ENCODE measurements around the gene EFEMP2. TPM values are rescaled to one million over a fixed set of nuclear protein-coding genes. Genes with fewer than 3 reads are reported as not detected.
A peak's percentile ranks its signal among the peaks of the same experiment; 100 is the strongest.
"Not testable (repeated sequence)": the region's sequence is repeated elsewhere in the genome, so short reads cannot be mapped to it uniquely, and the experiment has no call there.

Gene EFEMP2
- total RNA-seq, 5 donors from 2014 or later (not counting 1 experiment from before 2014, with no cell fraction given), result 7.0 to 14.1 (median 10.2) TPM

GRCh38 chr11:65892661-65893317 lies 20.2 kb upstream of the EFEMP2 start:
- H3K27me3 ChIP-seq (replicated peaks in 1 of 2; ENCODE audit: control insufficient read depth in 2 of 2, extremely low read depth in 1 of 2, insufficient read depth in 2 of 2, low read length in 1 of 2), result no peaks in the 10 kb centered on the region
- no peaks in the 10 kb centered on the region for H3K36me3 ChIP-seq (ENCODE audit: control insufficient read depth in 2 of 2, extremely low read depth in 1 of 2, insufficient read depth in 1 of 2, low read length in 1 of 2)
- H3K4me1 Mint-ChIP-seq, result peaks cover 51 to 59% (median 58%) of the 10 kb centered on the region in 3 donors
- H3K27ac ChIP-seq (ENCODE audit: low read length), result peak overlapping the region; percentile 83
- H3K27ac Mint-ChIP-seq, result peak overlapping the region; percentile 92 to 93
- 78% methylated on average over 7 of the region's 10 CpGs for WGBS (ENCODE audit: insufficient coverage)
- no peaks in the 10 kb centered on the region for H3K36me3 Mint-ChIP-seq
- no peaks in the 10 kb centered on the region for H3K9me3 Mint-ChIP-seq
- ChIA-PET POLR2A (interaction anchor here (0.6 to 1.1 kb wide), 3 partner anchors 8 to 181 kb away, joined by 6 to 9 read pairs (median 8); no protein-coding TSS in a partner anchor), CTCF (interaction anchor here in 1 of 2 donors (1.1 to 3.4 kb wide), 2 partner anchors 8 to 35 kb away, joined by 5 to 22 read pairs; partner anchors contain the start of gene FOSL1)
- peaks cover 30 to 65% of the 10 kb centered on the region in 2 experiments for H3K4me1 ChIP-seq (ENCODE audit: control insufficient read depth in 1 of 2, extremely low read depth in 1 of 2, insufficient read depth in 2 of 2, low read length in 2 of 2)
- no peaks in the 10 kb centered on the region for H3K9me3 ChIP-seq
- ATAC-seq (replicated peaks in 1 of 4), result no peak
- H3K27me3 Mint-ChIP-seq, result no peaks in the 10 kb centered on the region
- H3K4me3 ChIP-seq (ENCODE audit: control insufficient read depth in 1 of 2, extremely low read depth in 1 of 2, low read length in 1 of 2), result no peak overlapping the region
- H3K4me3 Mint-ChIP-seq, result peak overlapping the region; percentile 79 to 94 (median 92)
- no peak for DNase-seq

DNA sequence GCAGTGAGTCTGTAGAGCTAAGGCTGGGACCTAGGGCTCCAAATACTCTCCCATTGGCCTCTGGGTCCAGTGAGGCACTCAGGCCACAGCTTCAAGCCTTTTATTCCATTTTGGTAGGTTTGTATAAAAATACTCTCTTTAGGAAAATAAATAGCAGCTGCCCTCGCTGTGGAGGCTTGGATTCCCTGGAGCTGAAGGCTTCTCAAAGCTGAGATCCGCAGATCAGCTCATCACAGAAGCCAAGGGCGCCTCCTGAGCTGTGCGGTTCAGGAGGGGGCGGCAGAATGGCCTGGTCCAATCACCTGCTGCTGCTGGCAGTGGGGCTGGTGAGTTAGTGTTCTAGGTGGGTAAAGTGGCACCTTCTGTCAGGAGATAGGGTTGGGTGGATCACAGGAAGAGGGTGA lies 19.5 kb upstream of the EFEMP2 start:
- H3K9me3 ChIP-seq; H3K36me3 Mint-ChIP-seq; H3K27me3 ChIP-seq (replicated peaks in 1 of 2; ENCODE audit: control insufficient read depth in 2 of 2, extremely low read depth in 1 of 2, insufficient read depth in 2 of 2, low read length in 1 of 2); H3K36me3 ChIP-seq (ENCODE audit: control insufficient read depth in 2 of 2, extremely low read depth in 1 of 2, insufficient read depth in 1 of 2, low read length in 1 of 2); H3K9me3 Mint-ChIP-seq; H3K27me3 Mint-ChIP-seq; ATAC-seq (replicated peaks in 1 of 4): not testable (repeated sequence)
- Mint-ChIP-seq H3K4me1 (peaks cover 58 to 65% (median 64%) of the 10 kb centered on the region in 3 donors), H3K27ac (peak overlapping the region; percentile 92 to 93), H3K4me3 (peak overlapping the region; percentile 79 to 94 (median 92))
- CTCF ChIA-PET, result interaction anchor here in 1 of 2 donors (0.8 to 9.7 kb wide), 4 partner anchors 9 to 36 kb away, joined by 3 to 167 read pairs (median 14); partner anchors contain the start of genes CFL1, FOSL1 and MUS81
- Histone ChIP-seq H3K4me1 (ENCODE audit: control insufficient read depth in 1 of 2, extremely low read depth in 1 of 2, insufficient read depth in 2 of 2, low read length in 2 of 2) (peaks cover 30 to 71% of the 10 kb centered on the region in 2 experiments), H3K4me3 (ENCODE audit: control insufficient read depth in 1 of 2, extremely low read depth in 1 of 2, low read length in 1 of 2) (peak overlapping the region; percentile 77 to 83), H3K27ac (ENCODE audit: low read length) (peak overlapping the region; percentile 83)
- DNase-seq, result peak in 4 of 35 experiments; percentile 18 to 39 (median 26)
- 35% methylated on average over 5 of the region's 5 CpGs for WGBS (ENCODE audit: insufficient coverage)
- POLR2A ChIA-PET, result interaction anchor here (1.1 to 3.7 kb wide), 2 partner anchors 9 to 33 kb away, joined by 8 to 20 read pairs; partner anchors contain the start of gene MUS81 (in 1 of the 2)

DNA sequence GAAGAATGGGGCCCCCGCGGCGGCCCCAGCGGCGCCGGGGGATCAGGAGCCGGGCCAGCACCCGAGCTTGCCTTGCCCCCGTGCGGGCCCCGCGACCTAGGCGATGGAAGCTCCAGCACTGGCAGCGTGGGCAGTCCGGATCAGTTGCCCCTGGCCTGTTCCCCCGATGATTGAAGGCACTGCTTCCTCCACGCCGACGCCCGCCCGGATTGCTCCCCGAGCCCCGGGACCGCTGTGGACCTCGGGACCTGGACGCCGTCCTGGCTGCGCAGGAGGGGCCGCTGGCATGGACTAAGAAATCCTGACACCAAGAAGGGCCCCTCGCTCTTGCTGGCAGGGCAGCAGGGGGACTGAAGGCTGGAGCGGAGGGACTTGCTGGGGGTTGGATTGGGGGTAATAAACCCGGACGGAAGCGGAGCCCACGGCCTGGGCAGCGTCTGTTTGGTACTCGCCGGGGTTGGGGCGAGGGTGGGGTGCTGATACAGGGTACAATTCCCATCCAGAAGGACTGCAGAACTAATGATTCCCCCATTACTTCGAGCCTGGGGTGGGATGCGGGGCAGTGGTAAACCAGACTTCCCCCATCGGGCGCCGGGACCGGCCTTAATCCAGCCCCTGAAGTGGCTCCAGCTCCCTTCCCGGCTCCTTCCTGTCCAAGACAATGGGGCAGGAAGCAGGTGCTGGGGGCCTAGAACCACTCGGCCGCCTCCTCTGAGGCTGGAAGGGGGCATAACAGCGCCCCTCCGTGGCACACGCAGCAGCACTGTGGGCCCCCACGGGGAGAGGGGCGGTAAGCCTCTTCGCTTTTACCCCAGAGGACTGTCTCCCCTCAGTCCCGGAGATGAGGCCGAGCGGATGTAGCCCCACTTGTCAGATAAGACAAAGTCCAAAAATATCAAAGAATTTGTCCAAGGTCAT lies 18.9 kb upstream of the EFEMP2 start:
- peaks cover 0 to 1% of the 10 kb centered on the region in 2 donors for H3K36me3 ChIP-seq (ENCODE audit: control insufficient read depth in 2 of 2, extremely low read depth in 1 of 2, insufficient read depth in 1 of 2, low read length in 1 of 2)
- H3K4me3 ChIP-seq (ENCODE audit: control insufficient read depth in 1 of 2, extremely low read depth in 1 of 2, low read length in 1 of 2), result peak overlapping the region; percentile 77 to 83
- ChIA-PET POLR2A (interaction anchor here (0.7 to 3.7 kb wide), 4 partner anchors 9 to 32 kb away, joined by 4 to 20 read pairs (median 10); partner anchors contain the start of genes FOSL1 (in 1 of the 2) and MUS81 (in 1 of the 2)), CTCF (interaction anchor here in 1 of 2 donors (0.8 to 9.7 kb wide), 13 partner anchors 7 to 276 kb away, joined by 3 to 167 read pairs (median 4); partner anchors contain the start of genes BANF1, CFL1, FOSL1 and KAT5)
- H3K4me1 ChIP-seq (ENCODE audit: control insufficient read depth in 1 of 2, extremely low read depth in 1 of 2, insufficient read depth in 2 of 2, low read length in 2 of 2), result peaks cover 30 to 67% of the 10 kb centered on the region in 2 experiments
- under 1% methylated on average over 47 of the region's 57 CpGs for WGBS (ENCODE audit: insufficient coverage)
- no peaks in the 10 kb centered on the region for H3K27me3 ChIP-seq (replicated peaks in 1 of 2; ENCODE audit: control insufficient read depth in 2 of 2, extremely low read depth in 1 of 2, insufficient read depth in 2 of 2, low read length in 1 of 2)
- Mint-ChIP-seq H3K4me1 (peaks cover 64 to 72% (median 70%) of the 10 kb centered on the region in 3 donors), H3K27me3 (no peaks in the 10 kb centered on the region), H3K27ac (peak overlapping the region; percentile 92 to 93), H3K36me3 (no peaks in the 10 kb centered on the region), H3K4me3 (peak overlapping the region; percentile 79 to 94 (median 92)), H3K9me3 (no peaks in the 10 kb centered on the region)
- no peak for ATAC-seq (replicated peaks in 1 of 4)
- no peaks in the 10 kb centered on the region for H3K9me3 ChIP-seq
- peak overlapping the region; percentile 83 for H3K27ac ChIP-seq (ENCODE audit: low read length)
- DNase-seq, result peak in 3 of 35 experiments; percentile 9 to 50 (median 23)

- Mint-ChIP-seq H3K4me1 (peaks cover 66 to 72% (median 69%) of the 10 kb centered on the region in 3 donors), H3K9me3 (no peaks in the 10 kb centered on the region), H3K4me3 (peak within 1 kb of the TSS; percentile 85 to 94 (median 92)), H3K27me3 (no peaks in the 10 kb centered on the region), H3K36me3 (no peaks in the 10 kb centered on the region), H3K27ac (peak within 1 kb of the TSS; percentile 93 to 99)
- ChIA-PET CTCF (interaction anchor here (0.5 to 9.7 kb wide), 16 partner anchors 7 to 275 kb away, joined by 3 to 167 read pairs (median 4); partner anchors contain the start of genes BANF1 (in 1 of the 2), C11orf68 (in 1 of the 2), CFL1 (in 1 of the 2) and FOSL1 (in 1 of the 2)), POLR2A (interaction anchor here (0.5 to 3.7 kb wide), 16 partner anchors 8 to 276 kb away, joined by 3 to 20 read pairs (median 4); partner anchors contain the start of genes BANF1 (in 1 of the 2), EIF1AD (in 1 of the 2), FOSL1 (in 1 of the 2) and MUS81 (in 1 of the 2))
- H3K27ac ChIP-seq (ENCODE audit: low read length), result peak within 1 kb of the TSS; percentile 91
- no peaks in the 10 kb centered on the region for H3K9me3 ChIP-seq
- DNase-seq (peak; percentile 92 to 99 (median 97)), ATAC-seq (replicated peaks in 1 of 4) (peak; percentile 74 to 80 (median 74))
- WGBS (ENCODE audit: insufficient coverage), result under 1% methylated on average over 94 of the region's 94 CpGs
- H3K27me3 ChIP-seq (replicated peaks in 1 of 2; ENCODE audit: control insufficient read depth in 2 of 2, extremely low read depth in 1 of 2, insufficient read depth in 2 of 2, low read length in 1 of 2), result no peaks in the 10 kb centered on the region
- peaks cover 3 to 9% of the 10 kb centered on the region in 2 donors for H3K36me3 ChIP-seq (ENCODE audit: control insufficient read depth in 2 of 2, extremely low read depth in 1 of 2, insufficient read depth in 1 of 2, low read length in 1 of 2)
- peaks cover 30 to 67% of the 10 kb centered on the region in 2 experiments for H3K4me1 ChIP-seq (ENCODE audit: control insufficient read depth in 1 of 2, extremely low read depth in 1 of 2, insufficient read depth in 2 of 2, low read length in 2 of 2)
- peak within 1 kb of the TSS; percentile 77 to 83 for H3K4me3 ChIP-seq (ENCODE audit: control insufficient read depth in 1 of 2, extremely low read depth in 1 of 2, low read length in 1 of 2)
Measured at GRCh38 chr11:65890324-65891218, 18.0 kb upstream of the EFEMP2 start, which contains the start of gene CCDC85B. Gene CCDC85B, plus strand, starts transcription at chr11:65890673. Its CDS starts 111 bp downstream, at chr11:65890784.

- no peaks in the 10 kb centered on the region for H3K9me3 Mint-ChIP-seq
- peak within 1 kb of the TSS; percentile 78 to 92 for H3K4me3 ChIP-seq (ENCODE audit: control insufficient read depth in 1 of 2, extremely low read depth in 1 of 2, low read length in 1 of 2)
- peaks cover 23 to 65% of the 10 kb centered on the region in 2 experiments for H3K4me1 ChIP-seq (ENCODE audit: control insufficient read depth in 1 of 2, extremely low read depth in 1 of 2, insufficient read depth in 2 of 2, low read length in 2 of 2)
- H3K27ac ChIP-seq (ENCODE audit: low read length), result peak within 1 kb of the TSS; percentile 91
- no peaks in the 10 kb centered on the region for H3K27me3 ChIP-seq (replicated peaks in 1 of 2; ENCODE audit: control insufficient read depth in 2 of 2, extremely low read depth in 1 of 2, insufficient read depth in 2 of 2, low read length in 1 of 2)
- peak; percentile 66 to 68 (median 67) for ATAC-seq (replicated peaks in 1 of 4)
- H3K27me3 Mint-ChIP-seq, result no peaks in the 10 kb centered on the region
- CTCF ChIA-PET, result interaction anchor here (0.6 to 9.7 kb wide), 29 partner anchors 11 to 973 kb away, joined by 3 to 167 read pairs (median 4); partner anchors contain the start of genes BANF1 (in 1 of the 2), CFL1 (in 1 of the 2), EIF1AD (in 1 of the 2) and FOSL1 (in 1 of the 2)
- H3K4me3 Mint-ChIP-seq, result peak within 1 kb of the TSS; percentile 85 to 94 (median 92)
- H3K36me3 ChIP-seq (ENCODE audit: control insufficient read depth in 2 of 2, extremely low read depth in 1 of 2, insufficient read depth in 1 of 2, low read length in 1 of 2), result peaks cover 11 to 31% of the 10 kb centered on the region in 2 donors
- H3K9me3 ChIP-seq, result no peaks in the 10 kb centered on the region
- peaks cover 67 to 75% (median 70%) of the 10 kb centered on the region in 3 donors for H3K4me1 Mint-ChIP-seq
- under 1% methylated on average over 37 of the region's 57 CpGs for WGBS (ENCODE audit: insufficient coverage)
- H3K27ac Mint-ChIP-seq, result peak within 1 kb of the TSS; percentile 93 to 99
- H3K36me3 Mint-ChIP-seq, result peaks cover 4% of the 10 kb centered on the region
- peak; percentile 89 to 96 (median 94) for DNase-seq
- POLR2A ChIA-PET, result interaction anchor here (0.6 to 3.7 kb wide), 10 partner anchors 13 to 1662 kb away, joined by 3 to 20 read pairs (median 4); partner anchors contain the start of genes MUS81 (in 2 of the 2), NUDT22 (in 1 of the 2), SCYL1 (in 1 of the 2) and TRPT1 (in 1 of the 2)
Measured at GRCh38 chr11:65888163-65888814, 15.7 kb upstream of the EFEMP2 start, which contains the start of gene FIBP. Gene FIBP, minus strand, starts transcription at chr11:65888471. Its CDS starts 53 bp downstream, at chr11:65888418.
